Lung microvascular endothelial cell (primary cell): ENCODE results near the gene STEAP1. TPM values are rescaled to one million over a fixed set of nuclear protein-coding genes. Genes with fewer than 3 reads are reported as not detected.
A peak's percentile ranks its signal among the peaks of the same experiment; 100 is the strongest.
"Not testable (repeated sequence)": the region's sequence is repeated elsewhere in the genome, so short reads cannot be mapped to it uniquely, and the experiment has no call there.

ENCODE experiments used
- DNase-seq, 2 donors: peaks; one replicate each; pipeline versions ENCODE4 v3.0.0 to v3.0.0-alpha.2; 2010; ENCODE audit warnings: low read depth in 2 of 2
- total RNA-seq: library from RNA; depleted of rRNA; stranded (reverse); fragments of >200 nt; gene quantifications from 2 replicates; pipeline ENCODE4 v1.2.1, GENCODE V29; 2014

The STEAP1 gene
- total RNA-seq, 1 donor from 2014 or later = 1.8 TPM

DNA sequence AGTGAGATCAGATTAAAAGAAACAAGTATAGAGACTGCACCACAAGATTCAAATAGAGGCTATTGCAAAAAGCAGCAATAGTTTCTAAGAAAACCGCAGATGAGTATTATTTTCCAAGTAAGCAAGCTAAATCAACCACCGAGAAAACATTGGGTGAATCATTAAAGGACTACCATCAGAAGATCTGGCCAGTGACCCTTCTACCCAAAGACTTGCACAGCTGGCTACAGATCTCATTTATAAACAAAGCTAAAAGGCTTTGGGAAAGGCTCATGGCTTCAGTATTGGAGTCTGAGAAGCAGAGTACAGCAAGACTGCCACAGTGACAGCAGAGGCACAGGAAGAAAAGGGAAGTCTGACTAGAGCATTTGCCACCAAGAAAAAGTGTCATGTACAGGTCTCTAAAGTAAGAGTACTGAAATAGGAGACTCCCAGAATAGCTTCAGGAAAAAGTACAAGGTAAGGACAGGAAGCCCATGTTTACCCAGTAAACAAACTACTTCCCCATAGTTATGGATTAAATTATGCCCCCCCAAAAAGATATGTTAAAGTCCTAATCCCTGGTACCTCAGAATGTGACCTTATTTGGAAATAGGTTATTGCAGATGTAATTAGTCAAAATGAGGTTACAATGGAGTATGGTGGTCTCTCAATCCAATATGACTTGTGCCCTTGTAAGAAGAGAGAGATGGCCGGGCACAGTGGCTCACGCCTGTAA is 19.0 kb downstream of the STEAP1 start:
- DNase-seq = no peak

- DNase-seq = no peak
Observed at GRCh38 chr7:90175667-90176066, 21.4 kb downstream of the STEAP1 start.

GRCh38 chr7:90176195-90176594 is 21.9 kb downstream of the STEAP1 start:
- no peak for DNase-seq

DNA sequence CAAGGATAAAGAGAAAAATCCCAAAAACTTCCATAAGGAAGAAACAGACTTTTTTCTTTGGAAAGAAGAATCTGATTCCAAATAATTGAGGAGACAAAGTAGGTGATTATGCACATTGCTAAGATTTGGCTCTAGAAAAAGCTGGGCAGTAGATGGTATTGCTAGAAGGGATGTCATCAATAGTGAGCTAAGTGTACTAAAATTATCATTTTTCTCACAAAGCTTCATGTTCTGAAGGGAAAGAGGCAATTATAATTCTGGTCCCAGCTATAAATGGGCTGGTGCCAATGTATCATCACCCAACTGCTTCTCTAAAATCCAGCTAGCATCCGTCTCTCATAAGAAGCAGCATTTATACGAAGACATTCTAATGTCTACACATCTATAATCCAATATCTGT is 23.9 kb downstream of the STEAP1 start:
- no peak for DNase-seq

- peak; percentile 73 to 89 for DNase-seq
Observed at GRCh38 chr7:90178679-90179278, 24.5 kb downstream of the STEAP1 start.

DNA sequence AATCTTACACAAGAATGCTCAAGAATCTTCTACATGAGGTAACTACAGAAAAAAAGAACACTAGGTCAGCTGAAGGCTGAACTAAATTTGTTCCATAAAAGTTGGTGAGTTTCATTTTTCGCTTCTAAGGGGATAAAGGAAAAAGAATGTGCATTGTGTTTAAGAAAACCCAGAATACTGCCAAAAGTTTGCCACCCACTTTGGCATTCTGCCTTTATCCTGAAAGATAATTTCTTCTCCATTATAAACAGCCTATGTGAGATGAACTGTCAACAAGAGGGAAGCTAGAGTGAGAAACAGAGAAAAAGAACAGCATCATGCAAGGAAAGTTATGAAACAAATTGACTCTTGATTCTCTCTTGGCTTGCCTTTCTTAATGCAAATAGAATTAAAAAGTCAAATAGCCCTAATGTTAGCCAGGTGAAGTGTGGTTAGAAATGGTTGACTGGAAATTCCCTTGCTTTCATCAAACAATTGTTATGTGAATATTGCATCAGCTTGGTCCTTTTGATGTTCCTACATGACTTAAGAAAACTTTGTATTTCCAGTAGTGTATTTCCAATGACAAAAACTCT is 25.8 kb downstream of the STEAP1 start:
- peak; percentile 29 to 52 for DNase-seq

DNA sequence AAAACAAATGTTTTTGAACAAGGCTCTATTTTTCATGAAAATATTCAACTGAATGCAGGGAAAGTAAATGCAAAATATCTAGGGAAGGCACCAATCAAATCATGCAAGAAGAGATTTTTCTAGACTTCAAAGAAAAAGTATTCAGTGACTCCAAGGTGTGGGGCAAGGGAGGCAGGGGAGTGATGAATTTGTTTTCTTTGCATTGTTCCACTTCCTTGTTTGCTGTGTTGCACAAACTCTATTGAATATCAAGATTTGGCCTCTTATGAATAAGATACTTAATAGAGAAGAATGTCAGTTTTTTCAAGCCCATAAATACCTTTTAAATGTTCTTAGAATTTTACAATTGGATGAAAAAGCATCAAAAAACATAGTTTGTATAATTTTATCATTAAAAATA is 26.4 kb downstream of the STEAP1 start:
- DNase-seq = no peak

DNA sequence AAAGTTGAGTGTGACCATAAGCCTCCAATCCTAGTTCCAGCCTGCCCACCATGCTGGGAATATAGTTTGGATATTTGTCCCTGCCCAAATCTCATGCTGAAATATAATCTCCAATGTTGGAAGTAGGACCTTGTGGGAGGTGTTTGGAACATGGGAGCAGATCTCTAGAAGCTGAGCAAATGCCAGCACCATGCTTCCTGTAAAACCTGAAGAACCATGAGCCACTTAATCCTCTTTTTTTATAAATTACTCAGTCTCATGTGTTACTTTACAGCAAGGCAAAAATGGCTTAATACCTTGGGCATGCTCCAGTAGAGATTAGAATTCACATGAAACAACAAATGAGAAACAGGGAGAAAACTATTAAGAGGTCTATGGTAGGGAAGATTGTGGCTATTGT is 27.2 kb downstream of the STEAP1 start:
- no peak for DNase-seq

DNA sequence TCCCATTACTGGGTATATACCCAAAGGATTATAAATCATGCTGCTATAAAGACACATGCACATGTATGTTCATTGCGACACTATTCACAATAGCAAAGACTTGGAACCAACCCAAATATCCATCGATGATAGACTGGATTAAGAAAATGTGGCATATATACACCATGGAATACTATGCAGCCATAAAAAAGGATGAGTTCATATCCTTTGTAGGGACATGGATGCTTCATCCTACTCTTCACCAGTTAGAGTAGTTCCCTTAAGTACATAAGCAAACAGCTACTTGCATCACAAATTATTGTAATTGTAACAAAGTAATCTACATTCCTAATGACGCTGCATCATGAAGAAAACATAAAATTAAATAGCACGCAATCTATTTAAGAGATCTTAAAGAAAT is 32.0 kb downstream of the STEAP1 start:
- DNase-seq = not testable (repeated sequence)

GRCh38 chr7:90187507-90188050 is 33.3 kb downstream of the STEAP1 start:
- DNase-seq = no peak

- no peak for DNase-seq
Observed at GRCh38 chr7:90188281-90188680, 34.0 kb downstream of the STEAP1 start.

DNA sequence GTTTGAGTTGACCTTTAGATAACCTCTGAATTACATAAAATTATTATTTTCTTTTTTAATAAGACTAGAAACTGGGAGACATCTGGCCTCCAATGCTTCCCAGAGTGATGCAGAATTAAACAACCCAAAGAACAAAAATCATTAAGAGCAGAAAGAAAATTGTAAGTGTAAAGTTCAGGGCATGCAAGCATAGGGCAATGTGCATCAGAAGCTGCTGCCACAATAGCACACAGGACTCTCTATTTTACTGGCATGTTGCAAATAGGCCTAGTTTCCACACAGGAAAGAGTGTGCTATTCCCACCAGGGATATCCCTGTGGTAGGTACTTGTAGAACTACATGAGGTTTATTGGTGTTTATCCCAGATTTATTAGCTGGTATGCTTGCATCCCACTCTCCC is 36.7 kb downstream of the STEAP1 start:
- no peak for DNase-seq

DNA sequence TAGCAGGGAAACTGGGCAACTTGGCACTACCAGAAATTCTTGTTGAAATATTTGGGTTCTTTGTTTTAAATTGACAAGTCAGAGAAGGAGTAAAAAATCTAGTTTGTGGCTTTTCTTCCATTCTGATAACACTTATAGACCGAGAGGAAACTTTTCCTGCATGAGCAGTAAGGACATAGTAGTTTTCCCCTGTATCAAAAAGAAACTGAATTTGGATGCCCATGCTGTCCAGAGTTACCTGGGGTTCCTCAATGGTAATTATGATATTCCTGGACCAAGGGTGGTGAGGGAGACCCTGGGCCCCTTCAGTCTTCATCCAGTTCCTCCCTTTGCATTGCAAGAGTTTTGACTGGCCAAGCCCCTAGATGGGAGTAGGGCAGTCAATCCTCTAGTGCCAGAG is 37.4 kb downstream of the STEAP1 start:
- no peak for DNase-seq

DNA sequence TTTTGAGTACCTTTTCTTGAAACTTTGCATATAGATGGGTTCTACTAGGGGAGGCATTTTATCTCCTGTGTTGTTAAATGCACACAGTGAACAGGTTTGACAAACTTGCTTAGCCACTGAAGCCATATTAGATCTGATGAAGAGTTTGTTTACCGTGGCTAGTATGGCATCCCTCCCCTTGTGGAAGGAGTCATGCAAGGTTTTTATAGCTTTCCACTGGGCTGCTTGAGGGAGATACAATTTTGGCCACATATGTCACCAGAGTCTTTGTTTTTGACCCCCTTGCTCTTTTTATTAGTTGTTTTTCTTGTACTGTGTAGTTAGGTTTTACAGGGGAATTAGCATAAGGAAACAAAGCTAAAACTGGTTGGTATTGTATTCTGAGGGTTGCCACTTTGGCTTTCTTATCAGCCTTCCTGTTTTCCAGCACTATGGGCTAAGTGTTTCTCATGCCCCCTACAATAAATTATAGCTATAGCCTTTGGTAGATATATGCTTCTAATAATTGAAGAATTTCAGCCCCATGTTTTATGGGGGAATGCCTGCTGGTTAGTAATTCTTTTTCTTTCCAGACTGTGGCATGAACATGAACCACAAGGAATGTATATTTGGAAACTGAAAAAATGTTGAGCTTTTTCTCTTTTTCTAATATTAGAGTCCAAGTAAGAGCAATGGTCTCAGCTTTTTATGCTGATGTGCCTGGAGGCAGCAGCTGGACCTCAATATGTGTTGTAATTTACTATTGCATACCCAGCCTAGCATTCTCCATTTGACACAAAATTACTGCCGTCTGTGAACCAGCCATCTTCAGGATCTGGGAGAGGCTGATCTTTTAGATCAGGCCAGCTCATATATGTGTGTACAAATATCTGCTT is 38.8 kb downstream of the STEAP1 start:
- no peak for DNase-seq

- no peak for DNase-seq
Observed at GRCh38 chr7:90194911-90195809, 40.9 kb downstream of the STEAP1 start.

- no peak for DNase-seq
Observed at GRCh38 chr7:90201500-90202195, 47.4 kb downstream of the STEAP1 start.

DNA sequence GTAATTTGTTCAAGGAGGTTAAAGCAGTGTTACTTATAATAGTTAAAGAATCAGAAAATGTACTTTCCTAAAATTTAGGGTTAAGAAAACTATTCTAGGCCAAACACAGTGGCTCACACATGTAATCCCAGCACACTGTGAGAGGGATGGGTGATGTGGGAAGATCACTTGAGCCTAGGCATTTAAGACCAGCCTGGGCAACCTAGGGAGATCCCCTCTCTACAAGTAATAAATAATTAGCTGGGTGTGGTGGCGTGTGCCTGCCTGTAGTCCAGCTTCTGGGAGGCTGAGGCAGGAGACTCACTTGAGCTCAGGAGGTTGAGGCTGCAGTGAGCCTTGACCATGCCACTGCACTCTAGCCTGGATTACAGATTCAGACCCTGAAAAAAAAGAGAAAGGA is 53.7 kb downstream of the STEAP1 start:
- no peak for DNase-seq

DNA sequence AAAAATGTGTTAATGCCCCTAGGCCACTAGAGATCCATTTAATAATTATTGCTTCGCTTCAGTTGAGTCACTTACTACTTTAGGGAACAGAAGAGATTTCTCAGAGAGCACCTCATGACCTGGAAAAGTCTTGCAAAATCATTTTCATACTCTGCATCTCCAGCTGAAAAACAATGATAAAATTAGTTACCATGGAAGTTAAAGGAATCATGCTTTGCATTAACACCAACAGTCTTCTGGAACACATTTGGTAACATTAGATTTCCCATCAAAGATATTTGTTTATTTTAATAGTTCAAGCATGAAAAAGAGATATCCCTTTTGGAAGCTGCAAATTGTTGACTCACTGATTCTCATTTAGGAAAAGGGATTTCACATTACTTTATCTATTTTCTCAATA is 55.5 kb downstream of the STEAP1 start:
- DNase-seq = no peak

- DNase-seq = no peak
Observed at GRCh38 chr7:90210475-90210874, 56.2 kb downstream of the STEAP1 start.

DNA sequence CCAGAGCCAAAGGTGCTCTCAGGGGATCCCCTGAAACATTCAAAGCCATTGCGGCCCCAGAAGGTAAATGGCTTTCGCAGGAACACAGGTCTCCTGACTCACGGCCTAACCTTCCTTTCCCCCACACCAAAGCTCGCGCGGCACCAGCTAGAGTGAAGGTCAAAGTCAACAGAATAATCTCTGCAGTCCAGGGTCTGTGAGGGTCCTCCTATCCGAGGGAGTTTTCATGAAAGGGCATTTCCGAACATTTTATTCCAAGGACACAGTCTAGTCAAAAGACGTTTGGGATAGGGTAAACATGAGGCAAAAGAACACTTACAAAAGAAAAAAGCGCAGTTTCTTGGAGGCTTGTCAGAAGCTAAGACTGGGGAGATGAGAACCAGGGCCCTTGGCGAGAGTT is 56.7 kb downstream of the STEAP1 start:
- peak in 1 of 2 donors; percentile 44 for DNase-seq
